Measurements from ENCODE around the gene GCDH.

The GCDH gene

GRCh38 chr19:12856653-12857052 is 34.3 kb upstream of the GCDH start:
- H3K4me3 ChIP-seq (ENCODE audit: control insufficient read depth, low read depth, low read length): no peak overlapping the region
- no peak for TF ChIP-seq CTCF (IDR thresholded peaks at IDR 0.05; ENCODE audit: control insufficient read depth, insufficient read depth, low read depth, low read length, missing control alignments)
- DNase-seq (ENCODE audit: low read depth): no peak

- DNase-seq (ENCODE audit: low read depth): no peak
- H3K4me3 ChIP-seq (ENCODE audit: control insufficient read depth, low read depth, low read length): no peak overlapping the region
- no peak for TF ChIP-seq CTCF (IDR thresholded peaks at IDR 0.05; ENCODE audit: control insufficient read depth, insufficient read depth, low read depth, low read length, missing control alignments)
These were observed 32.7 kb upstream of the GCDH start for GRCh38 chr19:12858041-12858928.

- DNase-seq (ENCODE audit: low read depth): no peak
- no peak for TF ChIP-seq CTCF (IDR thresholded peaks at IDR 0.05; ENCODE audit: control insufficient read depth, insufficient read depth, low read depth, low read length, missing control alignments)
- H3K4me3 ChIP-seq (ENCODE audit: control insufficient read depth, low read depth, low read length): no peak overlapping the region
These were observed 31.4 kb upstream of the GCDH start for GRCh38 chr19:12859546-12859945.

GRCh38 chr19:12864143-12864542 is 26.8 kb upstream of the GCDH start:
- TF ChIP-seq CTCF (IDR thresholded peaks at IDR 0.05; ENCODE audit: control insufficient read depth, insufficient read depth, low read depth, low read length, missing control alignments): no peak
- no peak for DNase-seq (ENCODE audit: low read depth)
- H3K4me3 ChIP-seq (ENCODE audit: control insufficient read depth, low read depth, low read length): no peak overlapping the region

- DNase-seq (ENCODE audit: low read depth): no peak
- H3K4me3 ChIP-seq (ENCODE audit: control insufficient read depth, low read depth, low read length): no peak overlapping the region
- TF ChIP-seq CTCF (IDR thresholded peaks at IDR 0.05; ENCODE audit: control insufficient read depth, insufficient read depth, low read depth, low read length, missing control alignments): no peak
These were observed 25.9 kb upstream of the GCDH start for GRCh38 chr19:12864721-12865715.

- DNase-seq (ENCODE audit: low read depth): no peak
- no peak for TF ChIP-seq CTCF (IDR thresholded peaks at IDR 0.05; ENCODE audit: control insufficient read depth, insufficient read depth, low read depth, low read length, missing control alignments)
- H3K4me3 ChIP-seq (ENCODE audit: control insufficient read depth, low read depth, low read length): no peak overlapping the region
These were observed 25.1 kb upstream of the GCDH start for GRCh38 chr19:12865746-12866415.
